Neuronal stem cell (in vitro differentiated cells): ENCODE data around the gene C16orf87.
"Not testable (repeated sequence)": the region's sequence is repeated elsewhere in the genome, so short reads cannot be mapped to it uniquely, and the experiment has no call there.

ENCODE experiments used
- DNase-seq: peaks from one replicate; pipeline ENCODE4 v3.0.0-alpha.2; 2013; ENCODE audit warnings: low spot score
- H2AFZ ChIP-seq: one replicate; pipeline ENCODE4 v1.6.1; 2013; ENCODE audit warnings: mild to moderate bottlenecking, low read length, inconsistent platforms
- H2AK5ac ChIP-seq: 2 replicates; pipeline ENCODE4 v1.6.1; 2013; ENCODE audit warnings: low read depth, mild to moderate bottlenecking, inconsistent platforms, low read length, moderate library complexity, mixed read lengths
- H2BK120ac ChIP-seq: 2 replicates; pipeline ENCODE4 v1.6.1; 2013; ENCODE audit warnings: low read depth, mild to moderate bottlenecking, inconsistent platforms, low read length, moderate library complexity, mixed read lengths
- H2BK12ac ChIP-seq: one replicate; pipeline ENCODE4 v1.6.1; 2013; ENCODE audit warnings: low read length, inconsistent platforms
- H2BK15ac ChIP-seq: 2 replicates; pipeline ENCODE4 v1.6.1; 2013; ENCODE audit warnings: mild to moderate bottlenecking, low read length, inconsistent platforms, mixed read lengths
- H2BK5ac ChIP-seq: one replicate; pipeline ENCODE4 v1.6.1; 2013; ENCODE audit warnings: inconsistent platforms, mild to moderate bottlenecking, low read length, moderate library complexity
- H3K14ac ChIP-seq: one replicate; pipeline ENCODE4 v1.6.1; 2013; ENCODE audit warnings: low read length, inconsistent platforms
- H3K18ac ChIP-seq: 2 replicates; pipeline ENCODE4 v1.6.1; 2013; ENCODE audit warnings: low read length, inconsistent platforms
- H3K23ac ChIP-seq: 2 replicates; pipeline ENCODE4 v1.6.1; 2013; ENCODE audit warnings: low read depth, mild to moderate bottlenecking, mixed read lengths, low read length, inconsistent platforms; ENCODE audit not compliant: poor library complexity
- H3K27ac ChIP-seq: replicated peaks from 3 replicates; pipeline ENCODE4 v1.5.1; 2013; ENCODE audit warnings: low read length, inconsistent platforms
- H3K27me3 ChIP-seq, 3 experiments: 2 replicates each; pipeline ENCODE4 v1.6.1; 2013; ENCODE audit warnings: low read length in 3 of 3, mild to moderate bottlenecking in 2 of 3, inconsistent platforms in 1 of 3, low read depth in 1 of 3, mixed read lengths in 1 of 3, moderate library complexity in 1 of 3; ENCODE audit not compliant: control insufficient read depth in 3 of 3, insufficient read depth in 3 of 3
- H3K36me3 ChIP-seq, 2 donors: replicated peaks in 1 of 2; 2 replicates each; pipeline ENCODE4 v1.6.1; 2013; ENCODE audit warnings: low read length in 2 of 2; ENCODE audit not compliant: control insufficient read depth in 2 of 2, insufficient read depth in 2 of 2
- H3K4ac ChIP-seq: 2 replicates; pipeline ENCODE4 v1.6.1; 2013; ENCODE audit warnings: inconsistent platforms, mild to moderate bottlenecking, low read length, moderate library complexity
- H3K4me1 ChIP-seq, 2 donors: 1 replicate in 1 of 2; 2 replicates in 1 of 2; pipeline ENCODE4 v1.6.1; 2013; ENCODE audit warnings: low read length in 2 of 2, low read depth in 1 of 2; ENCODE audit not compliant: control insufficient read depth in 2 of 2, insufficient read depth in 1 of 2
- H3K4me2 ChIP-seq: one replicate; pipeline ENCODE4 v1.6.1; 2013; ENCODE audit warnings: mild to moderate bottlenecking, low read length, inconsistent platforms; ENCODE audit not compliant: insufficient read depth, poor library complexity, severe bottlenecking
- H3K4me3 ChIP-seq, 2 donors: 2 replicates each; pipeline ENCODE4 v1.5.1; 2013; ENCODE audit warnings: low read length in 2 of 2, mild to moderate bottlenecking in 2 of 2, inconsistent platforms in 1 of 2, moderate library complexity in 1 of 2
- H3K79me1 ChIP-seq: one replicate; pipeline ENCODE4 v1.6.1; 2013; ENCODE audit warnings: low read depth, mild to moderate bottlenecking, inconsistent platforms, low read length, moderate library complexity
- H3K9ac ChIP-seq: one replicate; pipeline ENCODE4 v1.6.1; 2013; ENCODE audit warnings: mild to moderate bottlenecking, low read depth, low read length, inconsistent platforms; ENCODE audit not compliant: poor library complexity
- H3K9me3 ChIP-seq, 2 donors: replicated peaks in 1 of 2; 2 replicates each; pipeline versions ENCODE3 to v1.6.1; 2013; ENCODE audit warnings: low read length in 2 of 2, mild to moderate bottlenecking in 2 of 2, inconsistent platforms in 1 of 2, low read depth in 1 of 2, mixed read lengths in 1 of 2, moderate library complexity in 1 of 2; ENCODE audit not compliant: control insufficient read depth in 2 of 2, insufficient read depth in 1 of 2
- H4K8ac ChIP-seq: one replicate; pipeline ENCODE4 v1.6.1; 2013; ENCODE audit warnings: low read depth, mild to moderate bottlenecking, inconsistent platforms, low read length, moderate library complexity
- H4K91ac ChIP-seq: one replicate; pipeline ENCODE4 v1.6.1; 2013; ENCODE audit warnings: low read length, low read depth, mild to moderate bottlenecking, inconsistent platforms; ENCODE audit not compliant: poor library complexity
- WGBS, 2 donors: extraction: QIAGEN DNeasy Blood & Tissue Kit; methylation state at CpG; one replicate each; pipeline ENCODE4 v1.1.7; 2013; ENCODE audit warnings: missing lambda C conversion rate in 2 of 2, mixed read lengths in 1 of 2; ENCODE audit not compliant: insufficient read length in 2 of 2, insufficient replicate concordance in 1 of 2; ENCODE audit errors: extremely low coverage in 2 of 2; 5-methylcytosine and 5-hydroxymethylcytosine counted together

C16orf87 gene

DNA sequence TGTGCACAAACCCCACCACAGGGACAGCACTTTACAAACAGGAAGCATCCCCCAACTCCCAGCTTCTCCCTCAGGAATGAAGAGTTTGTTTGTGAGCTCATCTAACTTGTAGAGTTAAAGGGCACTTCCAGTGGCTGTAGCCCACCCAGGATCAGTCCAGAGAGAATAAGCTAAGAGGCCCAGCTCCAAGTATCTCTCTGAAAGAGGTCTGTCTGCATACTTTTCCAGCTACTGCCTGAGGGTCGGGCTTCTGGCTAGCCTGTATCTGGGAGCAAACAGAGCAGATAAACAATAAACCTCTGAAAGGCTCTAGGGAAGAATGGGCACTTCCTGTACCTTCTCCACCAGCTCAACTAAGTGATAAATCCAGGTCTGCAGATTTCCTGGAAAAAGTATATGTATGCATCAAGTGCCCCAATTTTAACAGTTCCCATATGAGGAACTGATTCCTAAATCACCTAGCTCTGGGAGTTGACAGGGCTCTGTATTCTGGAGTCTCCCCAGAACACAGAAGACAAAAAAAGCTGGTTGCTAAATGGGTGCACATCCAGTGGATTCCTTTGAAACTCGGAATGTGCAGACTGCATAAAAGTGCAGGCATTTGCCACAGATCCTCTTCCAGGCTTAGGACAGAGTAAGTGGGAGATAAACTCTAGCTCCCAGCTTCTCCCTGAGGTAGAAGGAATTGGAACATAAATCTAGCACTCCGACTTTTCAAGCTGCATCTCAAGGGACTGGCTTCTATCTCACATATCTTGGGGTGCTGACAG lies 45.7 kb downstream of the C16orf87 start:
- Histone ChIP-seq H3K36me3 (no peaks in the 10 kb centered on the region), H3K4ac (no peak overlapping the region), H3K27ac (no peak overlapping the region), H3K9ac (no peak overlapping the region), H2BK5ac (no peak overlapping the region), H2BK120ac (no peak overlapping the region), H3K18ac (no peak overlapping the region), H2BK15ac (no peak overlapping the region), H2AK5ac (no peak overlapping the region), H3K23ac (no peak overlapping the region), H3K27me3 (no peaks in the 10 kb centered on the region), H2BK12ac (no peak overlapping the region), H4K8ac (no peak overlapping the region), H3K9me3 (peaks cover 0 to 3% of the 10 kb centered on the region in 2 donors), H4K91ac (no peak overlapping the region), H3K4me3 (no peak overlapping the region), H3K4me2 (no peak overlapping the region), H3K14ac (no peak overlapping the region), H3K79me1 (no peaks in the 10 kb centered on the region), H3K4me1 (no peaks in the 10 kb centered on the region), H2AFZ (peak overlapping the region; percentile 54)
- no peak for DNase-seq
- no CpG with 5 or more reads among the region's 3 CpGs for WGBS, 2 donors

DNA sequence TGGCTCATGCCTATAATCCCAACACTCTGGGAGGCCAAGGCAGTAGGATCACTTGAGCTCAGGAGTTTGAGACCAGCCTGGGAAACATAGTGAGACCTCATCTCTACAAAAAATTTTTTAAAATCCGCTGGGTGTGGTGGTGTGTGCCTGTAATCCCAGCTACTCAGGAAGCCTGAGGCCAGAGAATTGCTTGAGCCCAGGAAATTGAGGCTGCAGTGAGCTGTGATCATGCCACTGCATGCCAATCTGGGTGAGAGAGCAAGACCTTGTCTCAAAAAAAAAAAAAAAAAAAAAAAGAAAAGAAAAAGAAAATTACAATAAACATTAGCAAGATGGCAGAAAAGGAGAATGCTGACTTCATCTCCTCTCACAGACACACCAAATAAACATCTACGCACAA lies 46.4 kb downstream of the C16orf87 start:
- not testable (repeated sequence) for H3K18ac ChIP-seq, H2BK15ac ChIP-seq, H4K91ac ChIP-seq, DNase-seq, H3K79me1 ChIP-seq, H3K23ac ChIP-seq, H3K27me3 ChIP-seq, H3K4me3 ChIP-seq, H3K27ac ChIP-seq, H2AK5ac ChIP-seq, H3K9me3 ChIP-seq, H3K4me1 ChIP-seq, H2BK120ac ChIP-seq, H4K8ac ChIP-seq, H3K36me3 ChIP-seq, H2BK5ac ChIP-seq, H3K4ac ChIP-seq, H3K14ac ChIP-seq, H3K4me2 ChIP-seq, H2BK12ac ChIP-seq, H3K9ac ChIP-seq
- no CpG with 5 or more reads among the region's 2 CpGs for WGBS, 2 donors
- H2AFZ ChIP-seq: peak overlapping the region; percentile 54

- peaks cover under 1 to 2% of the 10 kb centered on the region in 2 donors for H3K9me3 ChIP-seq
- no peak overlapping the region for H2BK5ac ChIP-seq
- H2BK12ac ChIP-seq: no peak overlapping the region
- H2AK5ac ChIP-seq: no peak overlapping the region
- H2BK120ac ChIP-seq: no peak overlapping the region
- no peaks in the 10 kb centered on the region for H3K4me1 ChIP-seq
- H4K8ac ChIP-seq: no peak overlapping the region
- H3K27ac ChIP-seq: no peak overlapping the region
- no peaks in the 10 kb centered on the region for H3K27me3 ChIP-seq
- no peak for DNase-seq
- no peak overlapping the region for H3K4ac ChIP-seq
- H2AFZ ChIP-seq: no peak overlapping the region
- H3K79me1 ChIP-seq: no peaks in the 10 kb centered on the region
- H2BK15ac ChIP-seq: no peak overlapping the region
- no peak overlapping the region for H4K91ac ChIP-seq
- no peak overlapping the region for H3K14ac ChIP-seq
- WGBS, 2 donors: no CpG with 5 or more reads among the region's 4 CpGs
- H3K23ac ChIP-seq: no peak overlapping the region
- no peaks in the 10 kb centered on the region for H3K36me3 ChIP-seq
- no peak overlapping the region for H3K4me3 ChIP-seq
- H3K4me2 ChIP-seq: no peak overlapping the region
- H3K18ac ChIP-seq: no peak overlapping the region
- H3K9ac ChIP-seq: no peak overlapping the region
These were observed 47.2 kb downstream of the C16orf87 start for GRCh38 chr16:46783800-46784199.

- H3K4me1 ChIP-seq: no peaks in the 10 kb centered on the region
- no peak overlapping the region for H4K91ac ChIP-seq
These were observed 48.7 kb downstream of the C16orf87 start for GRCh38 chr16:46782320-46782719.

More at GRCh38 chr16:46782320-46782719, 48.7 kb downstream of the C16orf87 start:
- Histone ChIP-seq H3K79me1 (no peaks in the 10 kb centered on the region), H2AK5ac (no peak overlapping the region), H2AFZ (no peak overlapping the region), H3K27me3 (no peaks in the 10 kb centered on the region), H2BK15ac (no peak overlapping the region), H3K18ac (no peak overlapping the region), H2BK12ac (no peak overlapping the region), H3K36me3 (no peaks in the 10 kb centered on the region), H3K4me2 (no peak overlapping the region), H4K8ac (no peak overlapping the region), H3K9ac (no peak overlapping the region), H2BK5ac (no peak overlapping the region), H3K27ac (no peak overlapping the region), H3K9me3 (peaks cover 5 to 9% of the 10 kb centered on the region in 2 donors), H3K4me3 (no peak overlapping the region), H2BK120ac (no peak overlapping the region), H3K4ac (no peak overlapping the region), H3K23ac (no peak overlapping the region), H3K14ac (no peak overlapping the region)
- no peak for DNase-seq
- WGBS, 2 donors: no CpG with 5 or more reads among the region's 2 CpGs
